HepG2 (cell line): ENCODE data around the gene MADD. TPM values are rescaled to one million over a fixed set of nuclear protein-coding genes. Genes with fewer than 3 reads are reported as not detected.

Experiments used
- AFF4 ChIP-seq: sonication (generic); formaldehyde crosslinking; IDR thresholded peaks from 2 replicates; pipeline ENCODE4 v1.4.0; 2020; ENCODE audit warnings: missing genetic modification reagents
- DDIT3 ChIP-seq: sonication (generic); formaldehyde crosslinking; IDR thresholded peaks from 2 replicates; pipeline ENCODE4 v1.4.0; 2020; ENCODE audit warnings: mild to moderate bottlenecking, missing genetic modification reagents
- GPN1 ChIP-seq: sonication (generic); formaldehyde crosslinking; IDR thresholded peaks from 2 replicates; pipeline ENCODE4 v1.5.1; 2020; ENCODE audit warnings: missing genetic modification reagents, borderline replicate concordance
- MAFF ChIP-seq: IDR thresholded peaks from 2 replicates; pipeline ENCODE4 v1.6.1; 2011; ENCODE audit warnings: low read depth, low read length, improper control_type of control experiment
- MAX ChIP-seq: IDR thresholded peaks from 2 replicates; pipeline ENCODE4 v1.6.1; 2012; ENCODE audit warnings: inconsistent platforms
- NR3C1 ChIP-seq: sonication (generic); formaldehyde crosslinking; IDR thresholded peaks from 2 replicates; pipeline ENCODE4 v1.4.0; 2020; ENCODE audit warnings: missing genetic modification reagents
- SRSF1 ChIP-seq: fragments of 200-400 bp; formaldehyde crosslinking; optimal IDR thresholded peaks from 2 replicates; pipeline ENCODE3; 2017; ENCODE audit warnings: mild to moderate bottlenecking, low read depth, low read length, moderate library complexity
- TAF15 ChIP-seq: fragments of 200-400 bp; formaldehyde crosslinking; IDR thresholded peaks from one replicate; pipeline ENCODE4 v1.6.1; 2018; ENCODE audit warnings: mild to moderate bottlenecking, low read depth, low read length; ENCODE audit not compliant: poor library complexity, severe bottlenecking
- TGIF2 ChIP-seq: IDR thresholded peaks from 2 replicates; pipeline ENCODE4 v1.6.1; 2016; ENCODE audit warnings: control low read depth, missing compliant biosample characterization
- THRA ChIP-seq: sonication (generic); formaldehyde crosslinking; IDR thresholded peaks from 2 replicates; pipeline ENCODE4 v1.4.0; 2020; ENCODE audit warnings: missing genetic modification reagents, borderline replicate concordance
- XBP1 ChIP-seq: sonication (generic); formaldehyde crosslinking; IDR thresholded peaks from 2 replicates; pipeline ENCODE4 v1.5.0; 2020; ENCODE audit warnings: missing genetic modification reagents
- ZFP62 ChIP-seq: sonication (generic); formaldehyde crosslinking; IDR thresholded peaks from 2 replicates; pipeline ENCODE4 v1.4.0; 2020; ENCODE audit warnings: missing genetic modification reagents
- ZNF331 ChIP-seq: sonication (generic); formaldehyde crosslinking; IDR thresholded peaks from 2 replicates; pipeline ENCODE4 v1.4.0; 2020; ENCODE audit warnings: missing genetic modification reagents
- ZNF33B ChIP-seq: sonication (generic); formaldehyde crosslinking; IDR thresholded peaks from 2 replicates; pipeline ENCODE4 v1.5.1; 2020; ENCODE audit warnings: mild to moderate bottlenecking, missing genetic modification reagents
- polyA plus RNA-seq, 8 experiments: library from polyadenylated mRNA; depleted of rRNA in 3 of 8; stranded (reverse) in 7 of 8; unstranded in 1 of 8; fragments of >200 nt; fragmentation: Illumina TruSeq in 4 of 8; extraction: Trizol in 4 of 8; gene quantifications; 2 replicates each; pipeline versions ENCODE4 v1.2.1 to v1.2.3, GENCODE V29; 2011 to 2016; ENCODE audit warnings: low read depth in 4 of 8, missing spikeins in 1 of 8, mixed read lengths in 1 of 8; ENCODE audit not compliant: insufficient read depth in 1 of 8
- total RNA-seq, 5 experiments: library from RNA; depleted of rRNA; stranded (reverse); fragments of >200 nt; fragmentation: Illumina TruSeq; extraction: Trizol; gene quantifications; 2 replicates each; pipeline ENCODE4 v1.2.3, GENCODE V29; 2016; ENCODE audit warnings: low read depth in 1 of 5
- TF ChIP-seq, protein P1 (sequence below): sonication (generic); formaldehyde crosslinking; IDR thresholded peaks from one replicate; pipeline ENCODE4 v1.5.1; 2020; ENCODE audit warnings: mild to moderate bottlenecking, missing genetic modification reagents; ENCODE audit errors: not compliant biosample characterization

MADD gene
- total and polyA plus RNA-seq, 2 of the 13 experiments (the other 11 are each of a cell fraction or from before 2014, with no cell fraction given), result 18.0 to 29.2 TPM

DNA sequence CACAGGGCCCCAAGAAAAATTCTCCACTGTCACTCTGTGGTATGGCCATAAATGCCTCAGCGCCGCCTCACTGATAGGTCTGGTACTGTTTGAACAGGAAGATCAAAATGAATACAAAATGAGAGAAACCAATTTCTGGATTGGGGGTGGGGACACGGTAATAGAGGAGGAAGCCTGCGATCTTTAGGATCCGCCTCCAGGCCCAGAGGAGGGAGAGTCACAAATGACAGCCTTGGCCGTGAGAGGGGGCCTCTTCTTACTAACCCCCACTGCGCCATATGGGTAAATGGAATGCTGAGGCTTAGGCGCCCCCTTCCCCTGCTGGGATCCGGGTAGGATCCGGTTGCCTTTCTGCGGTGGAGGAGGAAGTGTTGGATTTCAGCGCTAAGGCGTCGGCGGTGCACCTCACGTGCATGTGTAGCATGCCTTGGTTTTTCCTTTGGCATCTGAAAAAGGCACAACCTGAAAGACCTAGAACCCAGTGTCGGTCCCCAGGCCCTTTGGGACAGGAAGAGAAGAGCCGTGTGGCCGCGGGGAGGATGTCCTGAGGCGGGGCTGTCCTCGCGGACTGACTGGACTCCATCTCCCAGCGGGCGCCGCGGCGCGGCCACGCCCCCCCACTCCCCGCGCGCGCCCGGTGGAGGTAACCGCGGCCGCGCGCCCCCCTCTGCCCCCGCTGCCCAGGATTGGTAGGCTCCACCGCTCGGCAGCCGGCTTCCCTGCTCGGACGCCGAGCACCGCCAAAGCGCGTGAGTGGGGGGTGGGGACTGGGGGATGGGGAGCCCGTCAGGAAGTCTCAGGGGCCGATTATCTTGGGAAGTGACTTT lies 718 bp upstream of the MADD start (continued):
- no peak for TF ChIP-seq THRA
- no peak for TF ChIP-seq ZNF33B (CRISPR knock-in tag)
- TF ChIP-seq XBP1 (CRISPR knock-in tag), result no peak
- TF ChIP-seq DDIT3 (CRISPR knock-in tag), result no peak
- no peak for TF ChIP-seq GPN1 (CRISPR knock-in tag)
- TF ChIP-seq MAX, result peak; percentile 64
- no peak; the same call in 1 of the 2 replicates for TF ChIP-seq TGIF2
- no peak for TF ChIP-seq ZFP62 (CRISPR knock-in tag)
- no peak for TF ChIP-seq AFF4 (CRISPR knock-in tag)
- TF ChIP-seq NR3C1 (CRISPR knock-in tag), result no peak
- TF ChIP-seq SRSF1, result no peak
- TF ChIP-seq ZNF331, result no peak
- TF ChIP-seq, protein P1, sequence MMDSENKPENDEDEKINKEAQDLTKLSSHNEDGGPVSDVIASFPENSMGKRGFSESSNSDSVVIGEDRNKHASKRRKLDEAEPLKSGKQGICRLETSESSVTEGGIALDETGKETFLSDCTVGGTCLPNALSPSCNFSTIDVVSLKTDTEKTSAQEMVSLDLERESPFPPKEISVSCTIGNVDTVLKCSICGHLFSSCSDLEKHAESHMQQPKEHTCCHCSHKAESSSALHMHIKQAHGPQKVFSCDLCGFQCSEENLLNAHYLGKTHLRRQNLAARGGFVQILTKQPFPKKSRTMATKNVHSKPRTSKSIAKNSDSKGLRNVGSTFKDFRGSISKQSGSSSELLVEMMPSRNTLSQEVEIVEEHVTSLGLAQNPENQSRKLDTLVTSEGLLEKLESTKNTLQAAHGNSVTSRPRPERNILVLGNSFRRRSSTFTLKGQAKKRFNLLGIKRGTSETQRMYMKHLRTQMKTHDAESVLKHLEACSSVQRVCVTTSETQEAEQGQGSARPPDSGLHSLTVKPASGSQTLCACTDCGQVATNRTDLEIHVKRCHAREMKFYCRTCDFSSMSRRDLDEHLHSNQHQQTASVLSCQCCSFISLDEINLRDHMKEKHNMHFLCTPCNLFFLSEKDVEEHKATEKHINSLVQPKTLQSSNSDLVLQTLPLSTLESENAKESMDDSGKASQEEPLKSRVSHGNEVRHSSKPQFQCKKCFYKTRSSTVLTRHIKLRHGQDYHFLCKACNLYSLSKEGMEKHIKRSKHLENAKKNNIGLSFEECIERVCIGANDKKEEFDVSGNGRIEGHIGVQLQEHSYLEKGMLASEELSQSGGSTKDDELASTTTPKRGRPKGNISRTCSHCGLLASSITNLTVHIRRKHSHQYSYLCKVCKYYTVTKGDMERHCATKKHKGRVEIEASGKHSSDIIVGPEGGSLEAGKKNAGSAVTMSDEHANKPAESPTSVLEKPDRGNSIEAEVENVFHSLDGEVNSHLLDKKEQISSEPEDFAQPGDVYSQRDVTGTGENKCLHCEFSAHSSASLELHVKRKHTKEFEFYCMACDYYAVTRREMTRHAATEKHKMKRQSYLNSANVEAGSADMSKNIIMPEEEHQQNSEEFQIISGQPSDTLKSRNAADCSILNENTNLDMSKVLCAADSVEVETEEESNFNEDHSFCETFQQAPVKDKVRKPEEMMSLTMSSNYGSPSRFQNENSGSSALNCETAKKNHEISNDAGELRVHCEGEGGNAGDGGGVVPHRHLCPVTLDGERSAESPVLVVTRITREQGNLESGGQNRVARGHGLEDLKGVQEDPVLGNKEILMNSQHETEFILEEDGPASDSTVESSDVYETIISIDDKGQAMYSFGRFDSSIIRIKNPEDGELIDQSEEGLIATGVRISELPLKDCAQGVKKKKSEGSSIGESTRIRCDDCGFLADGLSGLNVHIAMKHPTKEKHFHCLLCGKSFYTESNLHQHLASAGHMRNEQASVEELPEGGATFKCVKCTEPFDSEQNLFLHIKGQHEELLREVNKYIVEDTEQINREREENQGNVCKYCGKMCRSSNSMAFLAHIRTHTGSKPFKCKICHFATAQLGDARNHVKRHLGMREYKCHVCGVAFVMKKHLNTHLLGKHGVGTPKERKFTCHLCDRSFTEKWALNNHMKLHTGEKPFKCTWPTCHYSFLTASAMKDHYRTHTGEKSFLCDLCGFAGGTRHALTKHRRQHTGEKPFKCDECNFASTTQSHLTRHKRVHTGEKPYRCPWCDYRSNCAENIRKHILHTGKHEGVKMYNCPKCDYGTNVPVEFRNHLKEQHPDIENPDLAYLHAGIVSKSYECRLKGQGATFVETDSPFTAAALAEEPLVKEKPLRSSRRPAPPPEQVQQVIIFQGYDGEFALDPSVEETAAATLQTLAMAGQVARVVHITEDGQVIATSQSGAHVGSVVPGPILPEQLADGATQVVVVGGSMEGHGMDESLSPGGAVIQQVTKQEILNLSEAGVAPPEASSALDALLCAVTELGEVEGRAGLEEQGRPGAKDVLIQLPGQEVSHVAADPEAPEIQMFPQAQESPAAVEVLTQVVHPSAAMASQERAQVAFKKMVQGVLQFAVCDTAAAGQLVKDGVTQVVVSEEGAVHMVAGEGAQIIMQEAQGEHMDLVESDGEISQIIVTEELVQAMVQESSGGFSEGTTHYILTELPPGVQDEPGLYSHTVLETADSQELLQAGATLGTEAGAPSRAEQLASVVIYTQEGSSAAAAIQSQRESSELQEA, result no peak
- no peak for TF ChIP-seq TAF15
- TF ChIP-seq MAFF, result no peak
